Panc1 (cell line): ENCODE measurements around the gene DUSP19.

ENCODE experiments used
- CTCF ChIP-seq: fragments of 450-650 bp; IDR thresholded peaks from 2 replicates; pipeline ENCODE4 v1.5.1; 2017; ENCODE audit warnings: mild to moderate bottlenecking
- POLR2AphosphoS5 ChIP-seq: IDR thresholded peaks from 2 replicates; pipeline ENCODE4 v1.6.1; 2012; ENCODE audit warnings: mild to moderate bottlenecking, low read depth, low read length, moderate library complexity
- SIN3A ChIP-seq: IDR thresholded peaks from 2 replicates; pipeline ENCODE4 v1.6.1; 2012; ENCODE audit warnings: low read depth, mild to moderate bottlenecking, low read length, moderate library complexity, borderline replicate concordance; ENCODE audit not compliant: insufficient read depth
- TCF7L2 ChIP-seq: IDR thresholded peaks from 2 replicates; pipeline ENCODE4 v1.6.1; 2011; ENCODE audit warnings: mild to moderate bottlenecking, low read depth, low read length, inconsistent platforms
- TF ChIP-seq, protein P1 (sequence below), 2 experiments: IDR thresholded peaks; 2 replicates each; pipeline ENCODE4 v1.6.1; 2011 to 2012; ENCODE audit warnings: low read depth in 2 of 2, control low read depth in 1 of 2, low read length in 1 of 2, mild to moderate bottlenecking in 1 of 2, moderate library complexity in 1 of 2; ENCODE audit not compliant: insufficient read depth in 1 of 2

DNA sequence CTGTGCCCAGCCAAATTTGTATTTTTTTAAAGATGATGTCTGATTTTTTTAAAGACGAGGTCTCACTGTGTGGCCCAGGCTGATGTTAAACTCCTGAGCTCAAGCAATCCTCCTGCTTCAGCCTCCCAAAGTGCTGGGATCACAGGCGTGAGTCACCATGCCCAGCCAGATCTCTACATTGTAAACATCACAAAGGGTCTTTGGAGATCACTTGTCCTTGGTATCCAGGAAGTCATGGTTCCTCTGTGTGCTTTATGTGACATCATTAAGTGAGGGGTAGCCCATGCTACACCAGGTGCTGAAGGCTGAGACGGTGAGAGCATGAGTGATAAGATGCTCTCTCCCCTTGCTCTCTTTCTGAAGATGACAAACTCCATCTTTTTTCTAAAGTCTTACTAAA, 38.7 kb downstream of the DUSP19 start:
- TF ChIP-seq, protein P1, sequence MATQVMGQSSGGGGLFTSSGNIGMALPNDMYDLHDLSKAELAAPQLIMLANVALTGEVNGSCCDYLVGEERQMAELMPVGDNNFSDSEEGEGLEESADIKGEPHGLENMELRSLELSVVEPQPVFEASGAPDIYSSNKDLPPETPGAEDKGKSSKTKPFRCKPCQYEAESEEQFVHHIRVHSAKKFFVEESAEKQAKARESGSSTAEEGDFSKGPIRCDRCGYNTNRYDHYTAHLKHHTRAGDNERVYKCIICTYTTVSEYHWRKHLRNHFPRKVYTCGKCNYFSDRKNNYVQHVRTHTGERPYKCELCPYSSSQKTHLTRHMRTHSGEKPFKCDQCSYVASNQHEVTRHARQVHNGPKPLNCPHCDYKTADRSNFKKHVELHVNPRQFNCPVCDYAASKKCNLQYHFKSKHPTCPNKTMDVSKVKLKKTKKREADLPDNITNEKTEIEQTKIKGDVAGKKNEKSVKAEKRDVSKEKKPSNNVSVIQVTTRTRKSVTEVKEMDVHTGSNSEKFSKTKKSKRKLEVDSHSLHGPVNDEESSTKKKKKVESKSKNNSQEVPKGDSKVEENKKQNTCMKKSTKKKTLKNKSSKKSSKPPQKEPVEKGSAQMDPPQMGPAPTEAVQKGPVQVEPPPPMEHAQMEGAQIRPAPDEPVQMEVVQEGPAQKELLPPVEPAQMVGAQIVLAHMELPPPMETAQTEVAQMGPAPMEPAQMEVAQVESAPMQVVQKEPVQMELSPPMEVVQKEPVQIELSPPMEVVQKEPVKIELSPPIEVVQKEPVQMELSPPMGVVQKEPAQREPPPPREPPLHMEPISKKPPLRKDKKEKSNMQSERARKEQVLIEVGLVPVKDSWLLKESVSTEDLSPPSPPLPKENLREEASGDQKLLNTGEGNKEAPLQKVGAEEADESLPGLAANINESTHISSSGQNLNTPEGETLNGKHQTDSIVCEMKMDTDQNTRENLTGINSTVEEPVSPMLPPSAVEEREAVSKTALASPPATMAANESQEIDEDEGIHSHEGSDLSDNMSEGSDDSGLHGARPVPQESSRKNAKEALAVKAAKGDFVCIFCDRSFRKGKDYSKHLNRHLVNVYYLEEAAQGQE (IDR thresholded peaks at IDR 0.05; ENCODE audit: insufficient read depth in 1 of 2, low read depth in 2 of 2, low read length in 1 of 2): no peak
- TF ChIP-seq CTCF (no peak), POLR2AphosphoS5 (no peak), SIN3A (no peak), TCF7L2 (no peak)
